Hepatocyte (in vitro differentiated cells): ENCODE data around the gene PEAR1.

Experiments
- CTCF ChIP-seq: fragments of 200-600 bp; sonication (generic); IDR thresholded peaks from 2 replicates; pipeline ENCODE4 v1.5.1; 2016; ENCODE audit warnings: antibody characterized with exemption, mild to moderate bottlenecking; ENCODE audit not compliant: poor library complexity
- EZH2 ChIP-seq: fragments of 200-600 bp; sonication (generic); IDR thresholded peaks from 2 replicates; pipeline ENCODE4 v1.6.1; 2016; ENCODE audit warnings: antibody characterized with exemption, mild to moderate bottlenecking, borderline replicate concordance

- no peak for TF ChIP-seq CTCF
- TF ChIP-seq EZH2 = no peak
Measured at GRCh38 chr1:156887734-156888133, 5.8 kb upstream of the PEAR1 start.
